Neural crest cell (in vitro differentiated cells): ENCODE results near the gene SAMD14. TPM values are rescaled to one million over a fixed set of nuclear protein-coding genes. Genes with fewer than 3 reads are reported as not detected.

ENCODE experiments used
- DNase-seq: peaks from one replicate; pipeline ENCODE4 v3.0.0; 2021; ENCODE audit warnings: low read depth, mixed read lengths, low spot score
- H3K27ac Mint-ChIP-seq: one replicate; pipeline ENCODE4 v1.8.0; 2021; ENCODE audit warnings: mild to moderate bottlenecking, mixed read lengths; ENCODE audit not compliant: unreplicated experiment
- H3K27me3 Mint-ChIP-seq: 2 replicates; pipeline ENCODE4 v1.8.0; 2021; ENCODE audit warnings: low read depth, mild to moderate bottlenecking, mixed read lengths
- H3K36me3 Mint-ChIP-seq: 2 replicates; pipeline ENCODE4 v1.8.0; 2021; ENCODE audit warnings: low read depth, mild to moderate bottlenecking, mixed read lengths
- H3K4me1 Mint-ChIP-seq: 2 replicates; pipeline ENCODE4 v1.8.0; 2021; ENCODE audit warnings: mixed read lengths
- H3K4me3 Mint-ChIP-seq: one replicate; pipeline ENCODE4 v1.8.0; 2021; ENCODE audit warnings: mild to moderate bottlenecking, mixed read lengths
- H3K9me3 Mint-ChIP-seq: 2 replicates; pipeline ENCODE4 v1.8.0; 2021; ENCODE audit warnings: mixed read lengths
- CTCF ChIP-seq: fragments of 200-600 bp; sonication (generic); conservative IDR thresholded peaks from 2 replicates; pipeline ENCODE4 v1.5.0; 2021; ENCODE audit warnings: antibody characterized with exemption, mild to moderate bottlenecking
- total RNA-seq: library from RNA; stranded (reverse); gene quantifications from 2 replicates; pipeline ENCODE4 v1.2.1, GENCODE V29; 2021

SAMD14 gene
- total RNA-seq, 1 donor from 2014 or later = 28.7 TPM

GRCh38 chr17:50167371-50167770, 37.4 kb upstream of the SAMD14 start:
- Mint-ChIP-seq H3K4me3 (no peak overlapping the region), H3K36me3 (no peaks in the 10 kb centered on the region), H3K9me3 (no peaks in the 10 kb centered on the region), H3K4me1 (peaks cover 19% of the 10 kb centered on the region), H3K27ac (no peak overlapping the region), H3K27me3 (no peaks in the 10 kb centered on the region)
- no peak for DNase-seq
- TF ChIP-seq CTCF = no peak

- no peak for DNase-seq
- no peaks in the 10 kb centered on the region for H3K9me3 Mint-ChIP-seq
- no peak for TF ChIP-seq CTCF
Observed at GRCh38 chr17:50166518-50167181, 36.7 kb upstream of the SAMD14 start.

GRCh38 chr17:50165867-50166517, 36.0 kb upstream of the SAMD14 start, which contains the start of gene SGCA:
Gene SGCA (plus strand): TSS chr17:50166005. CDS start chr17:50166041, 36 bp downstream.
- H3K27ac Mint-ChIP-seq = peak within 1 kb of the TSS; percentile 57

More at GRCh38 chr17:50166518-50167181, 36.7 kb upstream of the SAMD14 start:
- Mint-ChIP-seq H3K36me3 (no peaks in the 10 kb centered on the region), H3K27ac (peak overlapping the region; percentile 43), H3K4me1 (peaks cover 26% of the 10 kb centered on the region), H3K27me3 (no peaks in the 10 kb centered on the region), H3K4me3 (no peak overlapping the region)

GRCh38 chr17:50165466-50165865, 35.5 kb upstream of the SAMD14 start:
- Mint-ChIP-seq H3K27me3 (no peaks in the 10 kb centered on the region), H3K36me3 (no peaks in the 10 kb centered on the region), H3K9me3 (no peaks in the 10 kb centered on the region), H3K27ac (peak overlapping the region; percentile 57), H3K4me3 (peak overlapping the region; percentile 54), H3K4me1 (peaks cover 35% of the 10 kb centered on the region)
- DNase-seq = no peak
- no peak for TF ChIP-seq CTCF

More at GRCh38 chr17:50165867-50166517, 36.0 kb upstream of the SAMD14 start, which contains the start of gene SGCA:
- no peak for DNase-seq
- Mint-ChIP-seq H3K4me3 (peak within 1 kb of the TSS; percentile 54), H3K36me3 (no peaks in the 10 kb centered on the region), H3K9me3 (no peaks in the 10 kb centered on the region), H3K27me3 (no peaks in the 10 kb centered on the region), H3K4me1 (peaks cover 31% of the 10 kb centered on the region)
- no peak for TF ChIP-seq CTCF

GRCh38 chr17:50165066-50165465, 35.1 kb upstream of the SAMD14 start:
- H3K36me3 Mint-ChIP-seq = no peaks in the 10 kb centered on the region
- H3K27ac Mint-ChIP-seq = peak overlapping the region; percentile 57
- TF ChIP-seq CTCF = no peak

More at GRCh38 chr17:50165066-50165465, 35.1 kb upstream of the SAMD14 start:
- Mint-ChIP-seq H3K4me3 (no peak overlapping the region), H3K4me1 (peaks cover 35% of the 10 kb centered on the region), H3K9me3 (no peaks in the 10 kb centered on the region), H3K27me3 (no peaks in the 10 kb centered on the region)
- no peak for DNase-seq
